ENCODE data around the gene SLC9A9.

DNA sequence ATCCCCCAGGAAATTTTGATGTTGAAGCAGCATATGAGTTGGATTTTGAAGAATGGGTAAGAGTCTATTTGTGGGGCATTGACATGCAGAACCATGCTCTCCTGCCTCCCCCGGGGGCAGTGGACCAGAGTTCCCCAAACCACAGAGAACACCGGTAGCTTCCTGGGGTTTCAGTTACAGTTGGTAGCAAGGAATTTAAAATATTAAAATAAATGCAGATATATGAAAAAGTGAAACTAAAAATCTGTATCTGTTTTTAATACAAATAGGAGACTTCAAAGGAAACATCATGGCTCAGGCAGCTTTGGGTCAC, 37.4 kb downstream of the SLC9A9 start:
- no peak for TF ChIP-seq ZNF274 (IDR thresholded peaks at IDR 0.05; ENCODE audit: borderline replicate concordance, extremely low read depth, low read length)
- no peak for TF ChIP-seq SIN3A (conservative IDR thresholded peaks at IDR 0.05 in 1 of 2, IDR thresholded peaks at IDR 0.05 in 1 of 2; ENCODE audit: low read depth in 1 of 2, low read length in 2 of 2)
- TF ChIP-seq, protein P1, sequence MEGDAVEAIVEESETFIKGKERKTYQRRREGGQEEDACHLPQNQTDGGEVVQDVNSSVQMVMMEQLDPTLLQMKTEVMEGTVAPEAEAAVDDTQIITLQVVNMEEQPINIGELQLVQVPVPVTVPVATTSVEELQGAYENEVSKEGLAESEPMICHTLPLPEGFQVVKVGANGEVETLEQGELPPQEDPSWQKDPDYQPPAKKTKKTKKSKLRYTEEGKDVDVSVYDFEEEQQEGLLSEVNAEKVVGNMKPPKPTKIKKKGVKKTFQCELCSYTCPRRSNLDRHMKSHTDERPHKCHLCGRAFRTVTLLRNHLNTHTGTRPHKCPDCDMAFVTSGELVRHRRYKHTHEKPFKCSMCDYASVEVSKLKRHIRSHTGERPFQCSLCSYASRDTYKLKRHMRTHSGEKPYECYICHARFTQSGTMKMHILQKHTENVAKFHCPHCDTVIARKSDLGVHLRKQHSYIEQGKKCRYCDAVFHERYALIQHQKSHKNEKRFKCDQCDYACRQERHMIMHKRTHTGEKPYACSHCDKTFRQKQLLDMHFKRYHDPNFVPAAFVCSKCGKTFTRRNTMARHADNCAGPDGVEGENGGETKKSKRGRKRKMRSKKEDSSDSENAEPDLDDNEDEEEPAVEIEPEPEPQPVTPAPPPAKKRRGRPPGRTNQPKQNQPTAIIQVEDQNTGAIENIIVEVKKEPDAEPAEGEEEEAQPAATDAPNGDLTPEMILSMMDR (IDR thresholded peaks at IDR 0.05; ENCODE audit: control extremely low read depth in 1 of 3, insufficient read depth in 1 of 3, low read depth in 1 of 3, low read length in 3 of 3) = no peak
- no peak for TF ChIP-seq SP1 (IDR thresholded peaks at IDR 0.05; ENCODE audit: low read depth, low read length)
- TF ChIP-seq POLR2A (IDR thresholded peaks at IDR 0.05; ENCODE audit: control extremely low read depth in 1 of 2, low read depth in 2 of 2, low read length in 2 of 2) = no peak
- no peak for TF ChIP-seq NRF1 (IDR thresholded peaks at IDR 0.05; ENCODE audit: low read depth, low read length)
- no peak for TF ChIP-seq SUZ12 (IDR thresholded peaks at IDR 0.05; ENCODE audit: low read length)
- no peak for TF ChIP-seq POLR2AphosphoS5 (IDR thresholded peaks at IDR 0.05; ENCODE audit: low read depth, low read length)
- TF ChIP-seq RAD21 (IDR thresholded peaks at IDR 0.05 in 1 of 2, conservative IDR thresholded peaks at IDR 0.05 in 1 of 2; ENCODE audit: low read depth in 2 of 2, low read length in 2 of 2) = no peak
- TF ChIP-seq BRCA1 (IDR thresholded peaks at IDR 0.05; ENCODE audit: low read depth, low read length) = no peak
- no peak for TF ChIP-seq SIRT6 (IDR thresholded peaks at IDR 0.05; ENCODE audit: low read length)
- TF ChIP-seq, protein P2, sequence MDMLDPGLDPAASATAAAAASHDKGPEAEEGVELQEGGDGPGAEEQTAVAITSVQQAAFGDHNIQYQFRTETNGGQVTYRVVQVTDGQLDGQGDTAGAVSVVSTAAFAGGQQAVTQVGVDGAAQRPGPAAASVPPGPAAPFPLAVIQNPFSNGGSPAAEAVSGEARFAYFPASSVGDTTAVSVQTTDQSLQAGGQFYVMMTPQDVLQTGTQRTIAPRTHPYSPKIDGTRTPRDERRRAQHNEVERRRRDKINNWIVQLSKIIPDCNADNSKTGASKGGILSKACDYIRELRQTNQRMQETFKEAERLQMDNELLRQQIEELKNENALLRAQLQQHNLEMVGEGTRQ (IDR thresholded peaks at IDR 0.05; ENCODE audit: low read length) = no peak
- no peak for TF ChIP-seq BCL11A (IDR thresholded peaks at IDR 0.05; ENCODE audit: low read depth in 2 of 2, low read length in 2 of 2)
